Endothelial cell of umbilical vein (primary cell): ENCODE data around the gene WASL. TPM values are rescaled to one million over a fixed set of nuclear protein-coding genes. Genes with fewer than 3 reads are reported as not detected.
A peak's percentile ranks its signal among the peaks of the same experiment; 100 is the strongest.

Experiments used
- BruUV-seq: library from RNA; stranded (reverse); fragments of 400-500 nt; replicated peaks from 2 replicates; lab custom pipeline; 2021; lab: Mats Ljungman, UMichigan
- CTCF ChIA-PET: fragments of 300-600, 350-600 bp; sonication (Branson Sonifier 250); formaldehyde crosslinking; loops from one replicate; lab custom pipeline; 2021; ENCODE audit warnings: antibody characterized with exemption, inconsistent platforms; lab: Charles Lee
- POLR2A ChIA-PET: fragments of 300-600, 350-600 bp; sonication (Branson Sonifier 250); formaldehyde crosslinking; loops from one replicate; lab custom pipeline; 2021; ENCODE audit warnings: antibody characterized with exemption, inconsistent platforms; lab: Charles Lee
- DNase-seq: peaks from one replicate; pipeline ENCODE4 v3.0.0-alpha.2; 2011; ENCODE audit warnings: low read depth, low spot score
- FAIRE-seq: peaks from 2 replicates; lab custom pipeline; 2011; peaks lifted over from hg19 to GRCh38; lab: Jason Lieb, UNC
- H2AFZ ChIP-seq: 2 replicates; pipeline ENCODE4 v1.6.0; 2012; ENCODE audit warnings: low read depth, low read length, control low read depth, inconsistent platforms
- H3K27ac ChIP-seq: 2 replicates; pipeline ENCODE4 v1.5.1; 2011; ENCODE audit warnings: low read depth, mild to moderate bottlenecking, control low read depth, low read length, moderate library complexity; ENCODE audit not compliant: insufficient read depth
- H3K27me3 ChIP-seq, 2 experiments: 2 replicates each; pipeline versions ENCODE4 v1.6.0 to v1.6.1; 2011; ENCODE audit warnings: low read length in 2 of 2, mixed read lengths in 1 of 2; ENCODE audit not compliant: control insufficient read depth in 2 of 2, insufficient read depth in 2 of 2
- H3K36me3 ChIP-seq, 2 experiments: 2 replicates in 1 of 2; 3 replicates in 1 of 2; pipeline ENCODE4 v1.5.1; 2011; ENCODE audit warnings: low read length in 2 of 2, mild to moderate bottlenecking in 1 of 2, moderate library complexity in 1 of 2; ENCODE audit not compliant: control insufficient read depth in 2 of 2, insufficient read depth in 2 of 2; ENCODE audit errors: extremely low read depth in 1 of 2
- H3K4me1 ChIP-seq: 3 replicates; pipeline ENCODE4 v1.5.1; 2011; ENCODE audit warnings: mild to moderate bottlenecking, low read length; ENCODE audit not compliant: control insufficient read depth, insufficient read depth; ENCODE audit errors: extremely low read depth
- H3K4me2 ChIP-seq: 2 replicates; pipeline ENCODE4 v1.6.1; 2011; ENCODE audit warnings: low read length, control low read depth, mixed read lengths; ENCODE audit not compliant: insufficient read depth
- H3K4me3 ChIP-seq, 3 experiments: fragments of 200-600 bp in 1 of 3; sonication (generic), shearing (Covaris generic) in 1 of 3; replicated peaks in 1 of 3; 2 replicates each; pipeline ENCODE4 v1.5.1; 2011 to 2016; ENCODE audit warnings: control low read depth in 3 of 3, low read length in 3 of 3, mild to moderate bottlenecking in 2 of 3, inconsistent platforms in 1 of 3, low read depth in 1 of 3, moderate library complexity in 1 of 3; ENCODE audit not compliant: insufficient read depth in 1 of 3
- H3K79me2 ChIP-seq: 2 replicates; pipeline ENCODE4 v1.6.0; 2012; ENCODE audit warnings: low read length, inconsistent platforms; ENCODE audit not compliant: control insufficient read depth, insufficient read depth
- H3K9ac ChIP-seq: replicated peaks from 2 replicates; pipeline ENCODE3; 2011; ENCODE audit warnings: low read length, control low read depth; ENCODE audit not compliant: insufficient read depth; ENCODE audit errors: extremely low read depth
- H3K9me1 ChIP-seq: replicated peaks from 3 replicates; pipeline ENCODE4 v1.6.0; 2011; ENCODE audit warnings: mild to moderate bottlenecking, low read length; ENCODE audit not compliant: control insufficient read depth, insufficient read depth; ENCODE audit errors: extremely low read depth
- H3K9me3 ChIP-seq: replicated peaks from 2 replicates; pipeline ENCODE4 v1.5.1; 2012; ENCODE audit warnings: low read length, inconsistent platforms; ENCODE audit not compliant: control insufficient read depth, insufficient read depth
- H4K20me1 ChIP-seq: replicated peaks from 2 replicates; pipeline ENCODE3; 2011; ENCODE audit warnings: mild to moderate bottlenecking, low read length; ENCODE audit not compliant: control insufficient read depth, insufficient read depth; ENCODE audit errors: extremely low read depth
- CTCF ChIP-seq, 2 donors: IDR thresholded peaks; 1 replicate in 1 of 2; 2 replicates in 1 of 2; pipeline ENCODE4 v1.5.1; 2011; ENCODE audit warnings: low read length in 2 of 2, mild to moderate bottlenecking in 2 of 2, moderate library complexity in 2 of 2, control low read depth in 1 of 2, inconsistent platforms in 1 of 2, low read depth in 1 of 2; ENCODE audit not compliant: insufficient read depth in 1 of 2; ENCODE audit errors: extremely low read depth in 1 of 2
- FOS ChIP-seq: IDR thresholded peaks from 2 replicates; pipeline ENCODE4 v1.6.1; 2011; ENCODE audit warnings: mild to moderate bottlenecking, low read length, moderate library complexity, borderline replicate concordance; ENCODE audit not compliant: insufficient read depth
- GATA2 ChIP-seq: IDR thresholded peaks from 2 replicates; pipeline ENCODE4 v1.7.0; 2011; ENCODE audit warnings: low read depth, mild to moderate bottlenecking, moderate library complexity, mixed read lengths, low read length; ENCODE audit not compliant: insufficient read length, insufficient read depth
- JUN ChIP-seq: IDR thresholded peaks from 2 replicates; pipeline ENCODE4 v1.6.1; 2011; ENCODE audit warnings: borderline replicate concordance, low read depth; ENCODE audit not compliant: insufficient read length, insufficient read depth
- MAX ChIP-seq: IDR thresholded peaks from 2 replicates; pipeline ENCODE4 v1.6.1; 2011; ENCODE audit not compliant: insufficient read depth, insufficient read length
- MYC ChIP-seq: IDR thresholded peaks from one replicate; pipeline ENCODE4 v1.6.1; 2011; ENCODE audit warnings: mild to moderate bottlenecking, low read depth, low read length
- POLR2A ChIP-seq: IDR thresholded peaks from 2 replicates; pipeline ENCODE4 v1.6.1; 2012; ENCODE audit warnings: low read depth, mild to moderate bottlenecking, control low read depth, low read length
- POLR2AphosphoS5 ChIP-seq: IDR thresholded peaks from 2 replicates; pipeline ENCODE4 v1.6.1; 2012; ENCODE audit warnings: low read depth, mild to moderate bottlenecking, control low read depth, low read length, moderate library complexity; ENCODE audit not compliant: insufficient read depth
- dilution Hi-C: fragments of 300-500 bp; cut with MboI; formaldehyde crosslinking; loops from one replicate; pipeline ENCODE4 v1.15.0; 2019; ENCODE audit warnings: low sequenced_read_pairs; ENCODE audit not compliant: extremely low pct_ligation_motif_present
- intact Hi-C: fragments of 100-400 bp; cut with micrococcal nuclease; formaldehyde crosslinking; loops from one replicate; pipeline ENCODE4 v1.10.0; 2022
- polyA plus RNA-seq, 4 experiments: library from polyadenylated mRNA; depleted of rRNA in 3 of 4; stranded (reverse) in 3 of 4; unstranded in 1 of 4; fragments of >200 nt; gene quantifications; 2 replicates each; pipeline versions ENCODE4 v1.2.1 to v1.2.3, GENCODE V29; 2011 to 2012; ENCODE audit warnings: missing spikeins in 1 of 4
- total RNA-seq: library from RNA; stranded (reverse); gene quantifications from 2 replicates; pipeline ENCODE4 v1.2.3, GENCODE V29; 2021

Gene WASL
- total and polyA plus RNA-seq, 2 donors (not counting 3 experiments of a cell fraction or from before 2014, with no cell fraction given) = 5.2 to 24.0 TPM

GRCh38 chr7:123715799-123716198, 33.0 kb downstream of the WASL start:
- dilution Hi-C loops = no loop called here
- ChIA-PET POLR2A (no interaction called here), CTCF (interaction anchor here (1.2 kb wide), 1 partner anchor 12 kb away, joined by 3 read pairs; no protein-coding TSS in a partner anchor)
- no peak for DNase-seq
- Histone ChIP-seq H3K27ac (no peak overlapping the region), H3K4me3 (no peak overlapping the region), H3K9me3 (no peaks in the 10 kb centered on the region), H2AFZ (no peak overlapping the region), H3K9me1 (no peaks in the 10 kb centered on the region), H3K79me2 (peaks cover 44% of the 10 kb centered on the region), H3K27me3 (no peaks in the 10 kb centered on the region), H3K4me2 (peak overlapping the region; percentile 32), H3K4me1 (peaks cover 19% of the 10 kb centered on the region), H4K20me1 (peaks cover 5% of the 10 kb centered on the region), H3K9ac (no peak overlapping the region), H3K36me3 (no peaks in the 10 kb centered on the region)
- intact Hi-C loops = no loop called here
- TF ChIP-seq GATA2 (no peak), MYC (no peak), CTCF (IDR thresholded peaks at IDR 0.05; ENCODE audit: extremely low read depth in 1 of 2, insufficient read depth in 1 of 2, low read depth in 1 of 2, low read length in 2 of 2) (no peak), POLR2AphosphoS5 (no peak), JUN (no peak), POLR2A (no peak), FOS (no peak), MAX (no peak)
- no TSS peak for BruUV-seq
- FAIRE-seq = no peak
